Measurements from ENCODE around the gene KIFC1. TPM values are rescaled to one million over a fixed set of nuclear protein-coding genes. Genes with fewer than 3 reads are reported as not detected.

The KIFC1 gene
- total and polyA plus RNA-seq, 9 of the 15 experiments (the other 6 are each of a cell fraction or from before 2014, with no cell fraction given) = 1.3 to 95.2 (median 76.9) TPM

GRCh38 chr6:33418690-33419291 lies 27.2 kb downstream of the KIFC1 start (continued):
- TF ChIP-seq ZNF395 (CRISPR knock-in tag; IDR thresholded peaks at IDR 0.05) (no peak), E2F1 (CRISPR knock-in tag; IDR thresholded peaks at IDR 0.05) (no peak), SUPT5H (IDR thresholded peaks at IDR 0.05) (0 out of 2 replicates have a peak, but pooled peaks have one; percentile 24), BCOR (IDR thresholded peaks at IDR 0.05) (no peak), HDAC3 (IDR thresholded peaks at IDR 0.05; ENCODE audit: borderline replicate concordance, partially characterized antibody) (no peak), PATZ1 (CRISPR knock-in tag; IDR thresholded peaks at IDR 0.05; ENCODE audit: borderline replicate concordance) (no peak), KAT2B (IDR thresholded peaks at IDR 0.05; ENCODE audit: low read depth, low read length) (no peak), HIVEP1 (CRISPR knock-in tag; IDR thresholded peaks at IDR 0.05) (no peak), ZNF583 (CRISPR knock-in tag; IDR thresholded peaks at IDR 0.05) (peak; percentile 6; the same call in 1 of the 2 replicates), ZKSCAN1 (IDR thresholded peaks at IDR 0.05; ENCODE audit: low read depth, low read length) (no peak), MBD1 (CRISPR knock-in tag; IDR thresholded peaks at IDR 0.05) (no peak), ETV1 (tag; conservative IDR thresholded peaks at IDR 0.05; ENCODE audit: low read depth) (0 out of 2 replicates have a peak, but pooled peaks have one; percentile 18), THRAP3 (IDR thresholded peaks at IDR 0.05; ENCODE audit: borderline replicate concordance) (no peak), SAP30 (IDR thresholded peaks at IDR 0.05; ENCODE audit: borderline replicate concordance, insufficient read depth, low read depth, low read length, poor library complexity, severe bottlenecking) (no peak), U2AF2 (optimal IDR thresholded peaks at IDR 0.05; ENCODE audit: low read depth, low read length) (no peak), CREB3L1 (IDR thresholded peaks at IDR 0.05; ENCODE audit: borderline replicate concordance, low read depth) (no peak), XRCC5 (IDR thresholded peaks at IDR 0.05; ENCODE audit: low read depth, low read length) (no peak), SIRT6 (IDR thresholded peaks at IDR 0.05; ENCODE audit: low read depth, low read length) (no peak), TRIM24 (IDR thresholded peaks at IDR 0.05) (0 out of 4 replicates have a peak, but pooled peaks of 1 of the 2 experiments have one; percentile 29), KAT7 (CRISPR knock-in tag; IDR thresholded peaks at IDR 0.05; ENCODE audit: borderline replicate concordance) (no peak), NCOA4 (IDR thresholded peaks at IDR 0.05; ENCODE audit: partially characterized antibody) (no peak)
